Lower leg skin (tissue), 4 donors: Measurements from ENCODE around the gene LATS1. TPM values are rescaled to one million over a fixed set of nuclear protein-coding genes. Genes with fewer than 3 reads are reported as not detected.
A peak's percentile ranks its signal among the peaks of the same experiment; 100 is the strongest.

Source experiments
- DNase-seq, 2 donors: peaks; one replicate each; pipeline ENCODE4 v3.0.0-alpha.2; 2019; ENCODE audit warnings: low spot score in 2 of 2
- H3K4me3 ChIP-seq: fragments of 200-600 bp; sonication (generic); 2 replicates; pipeline ENCODE4 v1.5.1; 2017; ENCODE audit warnings: mild to moderate bottlenecking, low read depth; ENCODE audit not compliant: poor library complexity, severe bottlenecking
- CTCF ChIP-seq, 3 donors: fragments of 450-650 bp; IDR thresholded peaks; one replicate each; pipeline ENCODE4 v1.5.1; 2016; ENCODE audit warnings: antibody characterized with exemption in 3 of 3, mild to moderate bottlenecking in 3 of 3, moderate library complexity in 2 of 3
- POLR2A ChIP-seq, 2 donors: fragments of 450-650 bp; IDR thresholded peaks; one replicate each; pipeline ENCODE4 v1.6.1; 2016 to 2017; ENCODE audit warnings: antibody characterized with exemption in 2 of 2, mild to moderate bottlenecking in 1 of 2, moderate library complexity in 1 of 2
- WGBS, 2 donors: methylation state at CpG; one replicate each; pipeline ENCODE4 v1.1.5; 2018; 5-methylcytosine and 5-hydroxymethylcytosine counted together
- intact Hi-C: fragments of 100-400 bp; cut with DNase I; formaldehyde crosslinking; loops from one replicate; pipeline ENCODE4 v1.15.0; 2023; ENCODE audit warnings: low total_unique reads
- total RNA-seq, 4 donors: library from RNA; depleted of rRNA; stranded (reverse); fragments of >200 nt; gene quantifications; one replicate each; pipeline ENCODE4 v1.1.0, GENCODE V29; 2016

LATS1 gene
- 10 to 100 TPM; 17.6 to 27.9 (median 24.3) TPM for total RNA-seq

- 0% methylated on average over 41 to 52 of the region's 82 CpGs for WGBS, 2 donors
- peak within 1 kb of the TSS; percentile 95 for H3K4me3 ChIP-seq
- no peak for TF ChIP-seq POLR2A (IDR thresholded peaks at IDR 0.05)
- TF ChIP-seq CTCF (IDR thresholded peaks at IDR 0.05) = no peak
- intact Hi-C loops = no loop called here
- peak; percentile 80 to 98 for DNase-seq
Measured at GRCh38 chr6:149717588-149718458, at the start of gene LATS1. Gene LATS1, minus strand, starts transcription at chr6:149718101. Its CDS starts 15,975 bp downstream, at chr6:149702126.

- intact Hi-C loops = no loop called here
- no peak overlapping the region for H3K4me3 ChIP-seq
- TF ChIP-seq POLR2A (IDR thresholded peaks at IDR 0.05) (no peak), CTCF (IDR thresholded peaks at IDR 0.05) (no peak)
- no peak for DNase-seq
- WGBS, 2 donors = 59 to 64% methylated on average over 3 of the region's 3 CpGs
Measured at GRCh38 chr6:149766156-149766769, 48.4 kb upstream of the LATS1 start.

GRCh38 chr6:149763866-149764265, 46.0 kb upstream of the LATS1 start:
- TF ChIP-seq CTCF (IDR thresholded peaks at IDR 0.05) (no peak), POLR2A (IDR thresholded peaks at IDR 0.05) (no peak)
- DNase-seq = no peak
- intact Hi-C loops = no loop called here
- no peak overlapping the region for H3K4me3 ChIP-seq

GRCh38 chr6:149761438-149761837, 43.5 kb upstream of the LATS1 start:
- 88 to 90% methylated on average over 1 of the region's 1 CpG for WGBS, 2 donors
- TF ChIP-seq CTCF (IDR thresholded peaks at IDR 0.05) (no peak), POLR2A (IDR thresholded peaks at IDR 0.05) (no peak)

GRCh38 chr6:149756261-149756636, 38.3 kb upstream of the LATS1 start:
- H3K4me3 ChIP-seq = no peak overlapping the region
- TF ChIP-seq POLR2A (IDR thresholded peaks at IDR 0.05) = no peak
- TF ChIP-seq CTCF (IDR thresholded peaks at IDR 0.05) = no peak
- WGBS, 2 donors = 95 to 96% methylated on average over 7 of the region's 7 CpGs
- intact Hi-C loops = no loop called here
- no peak for DNase-seq

More at GRCh38 chr6:149761438-149761837, 43.5 kb upstream of the LATS1 start:
- no peak for DNase-seq
- intact Hi-C loops = no loop called here
- no peak overlapping the region for H3K4me3 ChIP-seq
